ENCODE results near the gene OTUD3.

The OTUD3 gene

DNA sequence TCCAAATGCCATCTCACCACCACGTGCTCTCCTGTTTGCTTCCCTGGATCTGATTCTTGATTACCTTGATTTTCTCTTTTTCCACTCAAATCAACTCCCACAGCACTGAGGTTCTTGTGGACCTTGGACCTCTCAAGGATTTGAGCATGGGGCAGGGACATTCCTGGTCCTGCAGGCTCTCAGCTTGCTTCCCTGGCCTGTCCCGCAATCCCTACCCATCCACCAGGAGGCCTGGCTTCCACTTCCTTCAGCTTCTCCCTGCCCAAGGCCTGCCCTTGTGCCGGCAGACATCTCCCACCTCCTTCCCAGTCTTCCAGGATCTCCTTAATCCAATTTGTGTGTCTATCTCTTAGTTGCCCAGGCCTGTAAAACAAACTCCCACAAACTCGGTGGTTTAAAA lies 75.6 kb downstream of the OTUD3 start:
- FAIRE-seq, result no peak

DNA sequence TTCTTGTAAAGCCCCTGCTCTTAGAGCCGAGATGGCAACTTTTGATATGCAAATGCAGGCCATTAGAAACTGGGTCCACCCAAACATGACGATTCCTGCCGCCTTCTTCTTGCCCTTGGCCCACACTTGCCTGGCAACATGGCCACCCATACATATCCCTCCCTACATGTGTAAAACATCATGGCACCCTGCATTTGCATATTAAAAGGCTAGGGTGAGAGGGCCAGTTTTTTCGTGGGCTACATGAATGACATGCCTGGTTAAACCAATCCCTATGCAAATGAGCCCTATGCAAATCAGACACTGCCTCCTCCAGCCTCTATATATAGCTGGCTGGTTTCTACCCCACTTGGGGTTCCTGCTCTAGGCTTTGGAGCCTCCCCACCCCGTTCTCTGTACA lies 78.4 kb downstream of the OTUD3 start:
- no peak for FAIRE-seq
